Ovary (tissue), 9 donors: ENCODE measurements around the gene TERT. TPM values are rescaled to one million over a fixed set of nuclear protein-coding genes. Genes with fewer than 3 reads are reported as not detected.

Experiments used
- DNase-seq, 5 donors: peaks; one replicate each; pipeline ENCODE4 v3.0.0-alpha.2; 2019 to 2020
- H3K27ac ChIP-seq, 2 donors: fragments of 200-600 bp; one replicate each; pipeline versions ENCODE4 v1.5.1 to v1.8.0; 2019 to 2022
- H3K27me3 ChIP-seq: fragments of 200-600 bp; one replicate; pipeline ENCODE4 v1.8.0; 2022
- H3K36me3 ChIP-seq: fragments of 200-600 bp; sonication (generic); one replicate; pipeline ENCODE4 v1.5.1; 2019
- H3K4me1 ChIP-seq: one replicate; pipeline ENCODE4 v1.8.1; 2013; ENCODE audit warnings: mild to moderate bottlenecking, moderate library complexity; ENCODE audit not compliant: insufficient read depth
- H3K4me3 ChIP-seq: fragments of 200-600 bp; sonication (generic); one replicate; pipeline ENCODE4 v1.5.1; 2017
- H3K9me3 ChIP-seq, 2 donors: fragments of 200-600 bp in 1 of 2; sonication (generic) in 1 of 2; one replicate each; pipeline versions ENCODE4 v1.5.1 to v1.8.1; 2013 to 2019; ENCODE audit warnings: mild to moderate bottlenecking in 1 of 2, moderate library complexity in 1 of 2
- EP300 ChIP-seq: sonication (generic); formaldehyde crosslinking; IDR thresholded peaks from one replicate; pipeline ENCODE4 v1.6.1; 2017; ENCODE audit warnings: antibody characterized with exemption
- POLR2A ChIP-seq: fragments of 450-650 bp; IDR thresholded peaks from one replicate; pipeline ENCODE4 v1.6.1; 2017; ENCODE audit warnings: antibody characterized with exemption, mild to moderate bottlenecking, moderate library complexity
- WGBS, 3 donors: extraction: QIAGEN DNeasy Blood & Tissue Kit in 1 of 3; methylation state at CpG; one replicate each; pipeline versions ENCODE4 v1.1.5 to v1.1.7; 2013 to 2017; 5-methylcytosine and 5-hydroxymethylcytosine counted together
- intact Hi-C, 4 donors: fragments of 100-400 bp; cut with DNase I; formaldehyde crosslinking; loops; one replicate each; pipeline versions ENCODE4 v1.11.0 to v1.15.1; 2022 to 2023
- polyA plus RNA-seq, 2 donors: library from polyadenylated mRNA; stranded (reverse); fragments of 200-250 nt in 1 of 2; fragments of 350-450 nt in 1 of 2; fragmentation: Illumina TruSeq in 1 of 2; extraction: RNeasy Lipid Tissue Mini Kit (QIAGEN cat#74804) in 1 of 2; gene quantifications; one replicate each; pipeline ENCODE4 v1.2.3, GENCODE V29; 2013 to 2014
- total RNA-seq, 7 donors: library from RNA; depleted of rRNA in 2 of 7; stranded (reverse); fragments of >200 nt in 2 of 7; fragmentation: NEBNext Ultra II Directional in 3 of 7; extraction: Animal tissue kit (Norgen Biotek cat#: 25700) in 3 of 7; gene quantifications; one replicate each; pipeline versions ENCODE4 v1.1.0 to v1.2.4, GENCODE V29; 2016 to 2023
- TF ChIP-seq, protein P1 (sequence below), 3 donors: fragments of 450-650 bp in 2 of 3; fragments of 200-600 bp in 1 of 3; IDR thresholded peaks; one replicate each; pipeline versions ENCODE4 v1.5.1 to v1.8.0; 2016 to 2022; ENCODE audit warnings: antibody characterized with exemption in 3 of 3, mild to moderate bottlenecking in 1 of 3
- donor health status: DM: no; HTN: no; CAD: no; lungs with moderate emphysema.
- donor health status: DM: no; HTN: no; CAD: no.
- donor health status: Bipolar disorder and iron deficiency.
- donor health status: DM: yes; HTN: yes; CAD: no.
- donor health status: DM: no; HTN: no; CAD: no.
- donor health status: DM: yes; HTN: yes; CAD: no.

The TERT gene
- total and polyA plus RNA-seq, 9 donors = 0.10 to 3.1 TPM; not detected in 7

DNA sequence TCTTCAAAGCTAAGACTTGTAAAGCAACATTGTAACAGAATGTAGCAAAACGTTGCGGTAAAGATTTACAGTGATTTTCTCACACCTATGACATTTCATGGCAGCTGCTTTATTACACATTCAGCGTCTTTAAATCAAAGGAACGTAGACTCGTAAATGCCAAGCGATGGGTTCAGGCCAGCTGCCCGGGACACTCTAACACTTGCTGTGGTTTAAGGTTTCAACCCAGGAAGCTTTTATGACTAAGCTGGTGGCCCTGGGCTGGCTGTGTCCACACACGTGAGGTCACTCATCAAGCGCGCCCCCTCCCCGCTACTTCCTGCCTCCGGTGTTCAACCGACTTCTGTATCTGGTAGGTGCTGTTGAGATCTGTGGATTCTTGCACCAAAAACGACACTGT lies 67.2 kb downstream of the TERT start:
- no peaks in the 10 kb centered on the region for H3K27me3 ChIP-seq

GRCh38 chr5:1226839-1227581 lies 67.9 kb downstream of the TERT start:
- H3K4me1 ChIP-seq = no peaks in the 10 kb centered on the region
- no peak overlapping the region for H3K27ac ChIP-seq
- WGBS, 3 donors = 80 to 83% (median 81%) methylated on average over 50 of the region's 50 CpGs
- no peak overlapping the region for H3K4me3 ChIP-seq
- intact Hi-C loops = no loop called here
- H3K9me3 ChIP-seq = no peaks in the 10 kb centered on the region
- H3K27me3 ChIP-seq = no peaks in the 10 kb centered on the region
- TF ChIP-seq, protein P1, sequence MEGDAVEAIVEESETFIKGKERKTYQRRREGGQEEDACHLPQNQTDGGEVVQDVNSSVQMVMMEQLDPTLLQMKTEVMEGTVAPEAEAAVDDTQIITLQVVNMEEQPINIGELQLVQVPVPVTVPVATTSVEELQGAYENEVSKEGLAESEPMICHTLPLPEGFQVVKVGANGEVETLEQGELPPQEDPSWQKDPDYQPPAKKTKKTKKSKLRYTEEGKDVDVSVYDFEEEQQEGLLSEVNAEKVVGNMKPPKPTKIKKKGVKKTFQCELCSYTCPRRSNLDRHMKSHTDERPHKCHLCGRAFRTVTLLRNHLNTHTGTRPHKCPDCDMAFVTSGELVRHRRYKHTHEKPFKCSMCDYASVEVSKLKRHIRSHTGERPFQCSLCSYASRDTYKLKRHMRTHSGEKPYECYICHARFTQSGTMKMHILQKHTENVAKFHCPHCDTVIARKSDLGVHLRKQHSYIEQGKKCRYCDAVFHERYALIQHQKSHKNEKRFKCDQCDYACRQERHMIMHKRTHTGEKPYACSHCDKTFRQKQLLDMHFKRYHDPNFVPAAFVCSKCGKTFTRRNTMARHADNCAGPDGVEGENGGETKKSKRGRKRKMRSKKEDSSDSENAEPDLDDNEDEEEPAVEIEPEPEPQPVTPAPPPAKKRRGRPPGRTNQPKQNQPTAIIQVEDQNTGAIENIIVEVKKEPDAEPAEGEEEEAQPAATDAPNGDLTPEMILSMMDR (IDR thresholded peaks at IDR 0.05) = no peak
- TF ChIP-seq EP300 (no peak), POLR2A (no peak)
- DNase-seq = no peak
- no peaks in the 10 kb centered on the region for H3K36me3 ChIP-seq

More for the DNA sequence above, 67.2 kb downstream of the TERT start:
- Histone ChIP-seq H3K27ac (no peak overlapping the region), H3K36me3 (no peaks in the 10 kb centered on the region), H3K4me1 (no peaks in the 10 kb centered on the region), H3K4me3 (no peak overlapping the region), H3K9me3 (no peaks in the 10 kb centered on the region)
- intact Hi-C loops = no loop called here
- TF ChIP-seq, protein P1 (IDR thresholded peaks at IDR 0.05) = no peak
- no peak for TF ChIP-seq EP300
- TF ChIP-seq POLR2A = no peak
- DNase-seq = no peak
- 10 to 13% (median 11%) methylated on average over 14 of the region's 14 CpGs for WGBS, 3 donors

GRCh38 chr5:1226231-1226630 lies 68.6 kb downstream of the TERT start:
- no peaks in the 10 kb centered on the region for H3K4me1 ChIP-seq
- DNase-seq = no peak
- TF ChIP-seq POLR2A = no peak
- TF ChIP-seq, protein P1 (IDR thresholded peaks at IDR 0.05) = no peak
- TF ChIP-seq EP300 = no peak
- no peaks in the 10 kb centered on the region for H3K27me3 ChIP-seq
- no peak overlapping the region for H3K27ac ChIP-seq
- H3K36me3 ChIP-seq = no peaks in the 10 kb centered on the region
- H3K9me3 ChIP-seq = no peaks in the 10 kb centered on the region
- no peak overlapping the region for H3K4me3 ChIP-seq
- WGBS, 3 donors = 71 to 74% (median 71%) methylated on average over 12 of the region's 12 CpGs
- intact Hi-C loops = no loop called here

- intact Hi-C loops = no loop called here
- Histone ChIP-seq H3K27me3 (no peaks in the 10 kb centered on the region), H3K27ac (no peak within 1 kb of the TSS), H3K4me1 (no peaks in the 10 kb centered on the region), H3K36me3 (no peaks in the 10 kb centered on the region), H3K9me3 (no peaks in the 10 kb centered on the region), H3K4me3 (no peak within 1 kb of the TSS)
- no peak for DNase-seq
- WGBS, 3 donors = 69 to 79% (median 73%) methylated on average over 11 of the region's 11 CpGs
- TF ChIP-seq, protein P1 (IDR thresholded peaks at IDR 0.05) = no peak
- no peak for TF ChIP-seq EP300
- TF ChIP-seq POLR2A = no peak
Observed at GRCh38 chr5:1225081-1225480, 69.8 kb downstream of the TERT start, which contains the start of gene SLC6A18. TSS of gene SLC6A18 (plus strand) at chr5:1225381. CDS start at chr5:1225478, 97 bp downstream.
